UCSD-AML1 (cell line): ENCODE results near the gene RHOT2.

Source experiments
- DNase-seq: peaks from one replicate; lab custom pipeline; 2025; ENCODE audit not compliant: unreplicated experiment; lab: John Stamatoyannopoulos, UW

RHOT2 gene

DNA sequence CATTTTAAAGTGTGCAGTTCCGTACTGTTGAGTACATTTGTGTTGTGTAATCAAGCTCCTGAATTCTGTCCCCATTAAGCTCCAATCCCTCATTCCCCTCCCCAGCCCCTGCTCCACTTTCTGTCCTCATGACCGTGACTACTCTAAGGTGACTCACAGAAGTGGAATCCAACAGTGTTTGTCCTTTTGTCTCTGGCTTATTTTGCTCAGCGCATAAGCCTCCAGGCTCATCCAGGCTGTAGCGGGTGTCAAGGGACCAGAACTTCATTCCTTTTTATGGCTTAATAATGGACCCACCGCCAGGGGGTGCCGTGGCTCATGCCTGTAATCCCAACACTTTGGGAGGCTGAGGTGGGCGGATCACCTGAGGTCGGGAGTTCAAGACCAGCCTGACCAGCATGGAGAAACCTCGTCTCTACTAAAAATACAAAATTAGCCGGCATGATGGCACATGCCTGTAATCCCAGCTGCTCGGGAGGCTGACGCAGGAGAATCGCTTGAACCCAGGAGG lies 44.9 kb downstream of the RHOT2 start:
- DNase-seq: peak; percentile 63

DNA sequence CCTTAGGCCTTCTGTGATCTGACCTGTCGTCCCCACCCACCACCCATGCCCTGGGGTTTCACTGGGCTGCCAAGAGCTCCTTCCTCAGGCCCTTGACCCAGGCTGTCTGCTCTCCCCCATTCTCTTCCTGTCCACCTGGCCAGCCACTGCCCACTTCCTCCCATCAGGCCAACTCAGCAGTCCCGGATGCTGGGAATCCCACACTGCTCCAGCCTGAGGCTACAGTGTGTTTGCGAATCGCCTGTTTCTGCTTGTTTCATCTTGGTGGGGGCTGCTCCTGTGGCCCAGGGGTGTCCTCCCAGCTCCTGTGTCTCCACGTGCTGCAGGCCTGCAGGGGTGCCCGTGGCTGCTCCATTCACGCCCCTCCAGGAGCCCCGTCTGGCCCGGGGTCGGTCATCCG lies 46.1 kb downstream of the RHOT2 start:
- peak; percentile 27 for DNase-seq

DNA sequence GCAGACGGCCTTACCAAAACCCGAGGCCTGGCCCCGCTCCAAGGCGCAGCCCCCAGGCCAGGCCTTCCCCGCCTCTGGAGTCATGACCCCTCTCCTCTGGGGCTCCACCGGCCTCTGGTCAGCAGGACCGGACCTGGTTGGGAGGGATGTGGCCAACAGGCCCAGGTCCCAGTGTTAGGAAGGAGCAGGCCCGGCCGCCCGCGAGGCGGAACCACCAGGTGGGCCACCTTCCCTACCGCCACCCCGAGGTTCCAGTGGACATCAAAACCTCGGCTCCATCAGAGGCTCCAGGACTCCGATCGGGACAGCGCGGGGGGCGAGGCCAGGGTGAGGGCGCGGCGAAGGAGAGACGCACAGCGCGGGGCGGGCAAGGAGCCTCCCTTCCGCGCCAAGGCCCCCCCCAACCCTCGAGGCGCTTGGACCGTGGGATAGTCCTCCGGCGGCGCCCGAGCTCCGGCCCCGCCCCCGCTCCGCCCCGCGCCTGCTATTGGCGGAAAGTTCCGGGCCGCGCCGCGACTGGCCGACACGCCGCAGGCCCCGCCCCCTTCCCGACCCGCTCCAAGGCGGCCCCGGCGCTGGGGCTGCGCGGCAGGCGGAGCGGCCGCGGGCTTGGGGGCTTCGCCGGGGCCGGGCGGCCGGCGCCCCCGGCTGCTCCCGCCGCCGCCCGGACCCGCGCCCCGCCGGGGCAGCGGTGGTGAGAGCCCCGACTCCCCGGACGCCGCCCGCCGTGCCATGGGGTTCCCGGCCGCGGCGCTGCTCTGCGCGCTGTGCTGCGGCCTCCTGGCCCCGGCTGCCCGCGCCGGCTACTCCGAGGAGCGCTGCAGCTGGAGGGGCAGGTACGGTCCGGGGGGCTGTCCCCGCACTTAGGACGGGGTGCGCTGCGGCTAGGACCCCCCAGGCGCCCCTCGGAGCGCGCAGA lies 46.9 kb downstream of the RHOT2 start, which contains the start of gene METRN:
TSS of gene METRN (plus strand) at position 561 of the 919 bp plus-strand sequence. CDS start at position 733, 172 bp downstream.
- peak; percentile 88 for DNase-seq

DNA sequence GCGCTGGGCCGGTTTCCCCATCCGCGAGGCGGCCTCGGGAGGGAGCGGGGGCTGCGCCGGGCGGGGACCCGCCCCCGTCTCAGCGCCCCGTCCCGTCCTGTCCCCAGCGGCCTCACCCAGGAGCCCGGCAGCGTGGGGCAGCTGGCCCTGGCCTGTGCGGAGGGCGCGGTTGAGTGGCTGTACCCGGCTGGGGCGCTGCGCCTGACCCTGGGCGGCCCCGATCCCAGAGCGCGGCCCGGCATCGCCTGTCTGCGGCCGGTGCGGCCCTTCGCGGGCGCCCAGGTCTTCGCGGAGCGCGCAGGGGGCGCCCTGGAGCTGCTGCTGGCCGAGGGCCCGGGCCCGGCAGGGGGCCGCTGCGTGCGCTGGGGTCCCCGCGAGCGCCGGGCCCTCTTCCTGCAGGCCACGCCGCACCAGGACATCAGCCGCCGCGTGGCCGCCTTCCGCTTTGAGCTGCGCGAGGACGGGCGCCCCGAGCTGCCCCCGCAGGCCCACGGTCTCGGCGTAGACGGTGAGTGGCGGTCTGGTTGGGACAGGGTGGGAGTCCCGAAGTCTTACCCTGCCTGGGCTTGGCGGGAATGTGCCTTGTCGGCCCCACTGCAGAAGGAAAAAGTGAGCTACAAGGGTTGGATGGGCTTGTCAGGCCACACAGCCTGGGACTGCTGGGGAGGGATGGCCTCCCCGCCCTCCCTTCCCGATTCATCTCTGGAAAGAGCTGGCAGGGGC lies 47.7 kb downstream of the RHOT2 start:
- DNase-seq: peak; percentile 43

DNA sequence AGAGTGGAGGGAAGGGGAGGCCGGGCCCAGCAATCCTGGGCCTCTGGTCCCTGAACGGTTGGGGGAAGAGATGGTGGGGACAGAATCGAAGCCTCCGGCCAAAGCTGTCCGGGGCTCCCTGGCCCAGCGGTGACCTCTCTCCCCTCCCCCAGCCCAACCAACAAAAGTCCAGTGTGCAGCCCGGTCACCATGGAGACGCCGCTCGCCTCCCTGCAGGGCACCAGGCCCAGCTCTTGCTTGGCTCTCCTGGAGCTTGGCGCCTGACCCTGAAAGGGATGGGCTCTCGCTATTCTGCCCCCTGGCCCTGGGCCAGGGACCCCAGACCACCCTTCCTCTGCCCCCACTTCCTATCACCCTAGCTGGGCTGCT lies 48.3 kb downstream of the RHOT2 start:
- no peak for DNase-seq

DNA sequence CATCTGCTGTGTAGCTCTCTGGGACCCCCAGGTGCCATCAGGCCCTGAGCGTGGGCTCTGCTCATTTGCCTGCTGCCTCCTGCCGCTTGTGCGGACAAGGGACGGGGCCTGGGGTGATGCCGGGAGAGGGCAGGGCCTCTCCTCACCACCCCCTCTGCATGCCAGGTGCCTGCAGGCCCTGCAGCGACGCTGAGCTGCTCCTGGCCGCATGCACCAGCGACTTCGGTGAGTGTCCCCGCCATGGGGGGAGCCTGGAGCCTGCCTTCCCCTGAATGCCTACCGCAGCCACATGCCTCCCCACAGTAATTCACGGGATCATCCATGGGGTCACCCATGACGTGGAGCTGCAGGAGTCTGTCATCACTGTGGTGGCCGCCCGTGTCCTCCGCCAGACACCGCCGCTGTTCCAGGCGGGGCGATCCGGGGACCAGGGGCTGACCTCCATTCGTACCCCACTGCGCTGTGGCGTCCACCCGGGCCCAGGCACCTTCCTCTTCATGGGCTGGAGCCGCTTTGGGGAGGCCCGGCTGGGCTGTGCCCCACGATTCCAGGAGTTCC lies 48.9 kb downstream of the RHOT2 start:
- DNase-seq: no peak

DNA sequence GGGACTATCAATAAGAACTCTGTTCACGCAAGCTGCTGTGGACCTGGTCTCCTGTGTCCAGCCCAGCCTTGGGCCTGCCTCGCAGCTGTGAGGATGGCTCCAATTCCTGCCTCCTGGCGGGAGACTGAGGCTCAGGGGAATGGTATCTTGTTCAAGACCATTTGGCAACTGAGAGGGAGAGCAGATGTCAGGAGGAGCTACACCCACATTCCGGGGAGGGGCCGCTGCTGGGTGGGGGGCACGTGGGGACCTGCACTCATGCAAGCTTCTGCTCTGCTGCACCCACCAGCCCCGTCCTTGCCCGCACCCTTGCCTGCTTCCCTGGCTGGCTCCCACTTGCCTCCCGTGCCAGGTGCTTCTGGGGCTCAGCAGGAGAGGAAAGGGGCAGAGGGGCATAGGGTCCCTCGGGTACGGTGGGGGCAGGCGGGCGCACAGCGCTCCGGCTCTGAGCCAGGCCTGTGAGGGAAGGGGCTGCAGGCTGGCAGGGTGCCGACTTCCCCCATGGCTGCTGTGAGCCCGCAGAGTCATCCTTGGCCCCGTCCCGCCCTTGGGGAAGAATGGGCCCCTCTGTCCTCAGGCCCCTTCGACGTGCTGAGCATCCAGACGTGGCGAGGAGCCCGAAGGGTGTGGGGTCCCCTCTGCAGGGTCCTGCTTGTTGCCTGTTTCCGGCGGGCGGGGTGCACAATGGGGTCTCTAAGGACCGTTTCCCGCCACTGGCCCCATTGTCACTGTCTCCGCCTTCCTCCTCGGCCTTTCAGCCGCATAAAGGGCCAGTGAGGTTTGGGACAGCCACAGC lies 49.7 kb downstream of the RHOT2 start:
- DNase-seq: no peak

DNA sequence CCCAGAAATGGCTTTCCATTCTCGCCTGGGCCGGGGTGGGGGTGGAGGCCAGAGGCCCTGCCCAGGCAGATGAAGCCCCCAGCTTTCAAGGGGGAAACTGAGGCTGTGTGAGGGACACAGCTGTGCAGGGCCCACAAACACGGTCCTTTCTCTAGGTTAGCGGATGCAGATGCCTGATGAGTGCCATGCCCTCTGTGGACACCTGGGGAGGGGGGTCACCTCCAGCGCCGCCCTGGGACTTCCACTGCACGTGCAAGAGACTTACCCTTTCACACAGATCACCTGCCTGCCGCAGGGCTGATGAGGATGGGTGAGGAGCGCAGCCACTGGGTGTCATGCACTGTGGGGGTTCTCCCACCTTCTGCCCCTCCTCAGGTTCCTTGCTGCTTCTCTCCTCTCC lies 50.5 kb downstream of the RHOT2 start:
- no peak for DNase-seq

DNA sequence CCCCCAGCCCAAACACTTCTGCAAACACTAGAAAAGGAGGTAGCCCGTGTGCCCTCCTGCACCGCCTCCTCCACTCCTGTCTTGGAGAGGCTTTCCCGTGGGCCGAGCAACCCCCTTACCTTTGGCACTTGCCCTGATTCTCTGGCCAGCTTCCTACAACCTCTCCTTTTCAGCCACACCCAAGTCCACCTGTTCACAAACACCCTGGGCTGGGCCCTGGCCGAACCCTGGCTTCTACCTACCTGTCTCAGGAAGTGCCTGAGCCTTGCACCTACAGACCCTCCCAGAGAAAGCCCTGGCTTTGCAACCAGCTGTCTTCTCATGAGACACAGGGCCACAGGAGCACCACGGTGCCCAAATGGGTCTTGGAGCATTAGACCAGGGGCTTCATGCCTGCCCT lies 51.0 kb downstream of the RHOT2 start:
- no peak for DNase-seq

DNA sequence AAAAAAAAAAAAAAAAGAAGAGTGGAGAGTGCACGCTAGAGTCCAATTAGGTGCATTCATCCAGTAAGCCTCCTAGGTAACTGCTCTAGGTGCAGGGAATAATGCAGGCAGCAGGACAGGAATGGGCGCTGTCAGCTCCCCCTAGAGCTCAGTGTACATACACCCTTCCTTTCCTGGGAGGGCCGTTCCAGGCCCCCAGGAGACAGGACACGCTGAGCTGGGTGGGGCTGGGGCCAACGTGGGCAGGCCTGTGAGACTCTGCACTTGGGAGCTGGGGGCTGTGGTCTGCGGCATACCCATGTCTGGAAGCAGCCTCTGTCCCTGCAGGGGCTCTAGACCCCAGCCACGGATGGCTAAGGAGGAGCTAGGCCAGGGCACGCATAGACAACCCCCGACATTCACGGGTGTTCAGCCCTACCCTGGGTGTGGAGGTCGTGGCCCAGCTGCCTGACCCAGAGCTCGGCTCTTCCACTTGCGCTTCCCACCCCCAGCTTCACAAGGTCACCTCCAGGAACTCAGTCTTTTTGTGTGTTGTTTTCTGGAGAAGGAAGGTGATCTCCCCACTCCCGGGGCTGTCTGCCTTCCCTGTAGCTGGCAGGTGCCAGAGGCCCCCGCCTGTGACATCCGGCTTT lies 52.0 kb downstream of the RHOT2 start:
- DNase-seq: peak; percentile 64

DNA sequence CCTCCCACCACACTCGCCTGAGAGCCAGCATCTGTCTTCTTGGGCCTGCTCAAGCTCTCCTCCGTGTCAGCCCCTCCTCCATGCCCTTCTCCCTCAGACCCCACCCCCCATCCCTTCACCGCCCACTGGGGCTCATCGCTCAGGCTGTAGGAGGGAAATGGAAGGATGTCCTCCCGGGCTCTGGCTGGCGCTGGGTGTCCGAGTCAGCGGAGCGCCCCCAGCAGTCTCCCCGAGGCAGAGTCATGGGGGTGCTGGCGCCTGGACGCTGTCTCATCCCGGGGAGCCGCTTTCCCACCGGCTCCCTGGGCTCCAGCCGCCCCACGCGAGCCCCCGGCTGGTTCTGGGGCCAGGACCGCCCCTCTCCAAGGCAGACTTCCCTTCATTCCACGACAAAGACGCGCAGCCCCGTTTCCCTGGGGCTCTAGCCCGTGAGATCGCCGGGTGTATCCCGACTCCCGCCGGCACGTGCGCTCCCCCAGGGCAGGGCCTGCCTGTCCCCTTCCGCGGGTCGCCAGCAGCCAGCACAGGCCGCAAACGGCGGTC lies 52.6 kb downstream of the RHOT2 start:
- DNase-seq: peak; percentile 79

DNA sequence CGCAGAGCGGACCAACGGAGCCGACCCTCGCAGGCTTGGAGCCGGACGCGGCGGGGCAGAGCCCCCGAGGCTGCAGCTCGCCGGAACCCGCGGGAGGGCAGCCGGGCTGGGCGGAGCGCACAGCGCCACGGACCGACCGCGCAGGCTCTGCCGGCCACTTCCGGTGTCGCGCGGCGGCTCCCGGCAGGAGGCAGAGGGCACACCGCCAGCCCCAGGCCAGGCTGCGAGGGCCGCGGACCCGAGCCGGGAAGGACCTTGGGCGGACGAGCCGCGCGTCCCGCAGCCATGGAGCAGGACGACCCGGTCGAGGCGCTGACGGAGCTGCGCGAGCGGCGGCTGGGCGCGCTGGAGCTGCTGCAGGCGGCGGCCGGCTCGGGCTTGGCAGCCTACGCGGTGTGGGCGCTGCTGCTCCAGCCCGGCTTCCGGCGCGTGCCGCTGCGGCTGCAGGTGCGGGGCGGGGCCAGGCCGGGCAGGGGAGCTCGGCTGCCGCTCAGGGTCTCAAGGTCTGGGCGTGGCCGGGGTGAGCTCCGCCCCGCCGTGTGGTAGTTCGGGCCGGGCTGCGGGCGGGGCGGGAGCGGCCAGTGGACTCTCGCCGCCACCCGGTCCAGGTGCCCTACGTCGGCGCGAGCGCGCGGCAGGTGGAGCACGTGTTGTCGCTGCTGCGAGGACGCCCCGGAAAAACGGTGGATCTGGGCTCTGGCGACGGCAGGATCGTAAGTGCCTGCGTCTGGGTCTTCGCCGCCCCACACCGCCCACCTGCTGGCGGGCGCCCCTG lies 53.2 kb downstream of the RHOT2 start, which contains the start of gene ANTKMT:
TSS of gene ANTKMT (plus strand) at position 157 of the 775 bp plus-strand sequence. CDS start at position 286, 129 bp downstream.
- DNase-seq: peak; percentile 85

DNA sequence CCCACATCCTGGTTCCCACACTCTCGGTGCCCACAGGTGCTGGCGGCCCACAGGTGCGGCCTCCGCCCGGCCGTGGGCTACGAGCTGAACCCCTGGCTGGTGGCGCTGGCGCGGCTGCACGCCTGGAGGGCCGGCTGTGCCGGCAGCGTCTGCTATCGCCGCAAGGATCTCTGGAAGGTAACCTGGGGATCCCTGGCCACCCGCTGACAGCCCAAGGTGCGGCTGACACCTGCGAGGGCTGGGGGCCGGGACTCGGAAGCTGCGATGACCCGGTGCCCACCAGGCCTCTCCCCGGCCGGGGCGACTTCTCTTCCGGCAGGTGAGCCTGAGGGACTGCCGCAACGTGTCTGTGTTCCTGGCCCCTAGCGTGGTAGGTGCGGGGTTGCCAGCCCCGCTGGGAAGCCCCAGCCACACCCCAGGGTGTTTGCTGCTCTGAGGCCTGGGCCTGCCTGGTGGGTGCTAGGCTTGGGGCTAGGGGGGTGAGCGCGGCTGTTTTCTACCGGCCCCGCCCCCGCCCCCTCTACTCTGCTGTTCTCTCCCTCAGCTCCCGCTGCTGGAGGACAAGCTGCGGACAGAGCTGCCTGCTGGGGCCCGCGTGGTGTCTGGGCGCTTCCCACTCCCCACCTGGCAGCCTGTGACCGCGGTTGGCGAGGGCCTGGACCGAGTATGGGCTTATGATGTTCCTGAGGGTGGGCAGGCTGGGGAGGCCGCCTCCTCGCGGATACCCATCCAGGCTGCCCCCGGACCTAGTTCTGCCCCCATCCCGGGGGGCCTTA lies 54.0 kb downstream of the RHOT2 start:
- no peak for DNase-seq

DNA sequence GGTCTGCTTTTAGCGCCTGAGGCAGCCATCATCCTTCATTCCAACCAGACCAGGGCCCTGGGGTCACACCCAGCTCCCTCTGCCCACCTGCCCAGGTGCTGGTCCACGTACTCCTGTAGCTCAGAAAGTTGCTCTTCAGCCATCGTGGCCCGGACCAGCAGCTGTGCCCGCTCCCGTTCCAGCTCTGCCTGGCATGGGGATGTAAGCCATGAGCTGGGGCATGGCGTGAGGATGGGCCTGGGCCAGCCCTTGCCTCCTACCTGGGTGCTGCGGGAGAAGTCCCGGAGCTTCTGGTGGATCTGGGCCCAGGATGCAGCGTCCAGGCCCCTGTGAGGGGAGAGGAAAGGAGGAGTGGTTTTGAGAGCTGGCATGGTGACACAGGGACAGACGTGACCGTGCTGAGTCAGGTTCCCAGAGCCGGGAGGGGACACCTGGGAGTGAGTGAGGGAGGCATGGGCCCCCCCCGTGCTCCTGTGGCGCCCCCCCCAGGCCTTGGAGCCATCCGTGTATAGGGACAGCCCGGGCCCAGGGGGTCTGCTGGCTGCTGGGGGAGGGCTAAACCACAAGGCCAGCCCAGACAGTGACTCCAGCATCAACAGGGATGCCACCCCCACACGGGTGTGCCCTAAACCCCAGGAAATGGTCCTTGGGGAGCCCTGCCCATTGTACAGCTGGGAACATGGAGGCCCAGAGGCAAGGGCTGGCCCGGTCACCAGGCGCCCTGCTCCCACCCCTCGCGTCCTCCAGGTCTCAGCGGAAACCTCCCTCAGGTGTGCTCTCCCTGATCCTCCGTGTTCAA lies 55.1 kb downstream of the RHOT2 start:
- DNase-seq: no peak

DNA sequence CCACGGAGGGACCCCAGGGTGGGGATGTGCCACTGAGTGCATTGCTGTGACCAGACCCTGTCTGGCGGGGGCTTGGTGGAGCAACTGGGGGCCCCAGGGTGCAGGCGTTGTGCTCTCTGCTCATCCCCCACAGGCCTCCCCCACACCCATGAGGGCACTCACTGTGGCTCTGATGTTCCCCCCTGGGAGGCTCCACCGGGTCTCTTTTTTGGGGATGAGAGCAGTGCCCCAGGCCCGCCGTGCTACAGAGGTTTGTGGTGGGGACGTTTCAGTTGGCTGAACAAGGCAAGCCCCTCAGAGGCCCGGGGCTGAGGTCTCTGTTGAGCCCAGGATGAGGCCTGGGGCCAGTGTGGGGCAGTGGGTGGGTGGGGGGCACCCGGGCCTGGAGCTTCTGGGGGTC lies 55.8 kb downstream of the RHOT2 start:
- no peak for DNase-seq
